ENCODE results near the gene ADA.

Gene ADA

DNA sequence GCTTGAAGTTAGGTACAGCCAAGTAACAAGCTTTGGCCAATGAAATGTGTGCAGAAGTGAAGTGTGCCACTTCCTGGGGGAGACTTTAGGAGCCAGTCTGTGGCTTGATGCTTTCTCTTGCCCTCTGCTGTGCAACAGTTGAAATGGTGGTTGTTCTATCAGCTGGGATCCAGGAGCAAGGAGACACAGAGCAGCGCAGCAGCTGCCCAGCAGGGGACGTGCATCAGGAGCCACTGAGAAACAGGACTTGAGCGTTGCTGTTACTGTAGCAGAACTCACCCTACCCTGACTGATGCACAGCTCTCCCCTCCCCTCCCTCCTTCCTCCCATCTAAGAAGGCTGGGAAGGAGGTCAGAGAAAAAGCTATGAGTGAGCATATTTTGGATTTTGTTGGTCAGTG is 44.8 kb upstream of the ADA start:
- H3K9ac ChIP-seq (ENCODE audit: low read depth, low read length, poor library complexity, severe bottlenecking): no peak overlapping the region
- no peaks in the 10 kb centered on the region for H3K36me3 ChIP-seq (ENCODE audit: insufficient read depth, low read length)
- H3K4me2 ChIP-seq (ENCODE audit: low read depth, low read length, poor library complexity, severe bottlenecking): no peak overlapping the region
- peaks cover 13% of the 10 kb centered on the region for H3K4me1 ChIP-seq (ENCODE audit: insufficient read depth, low read length, poor library complexity, severe bottlenecking)
- no peaks in the 10 kb centered on the region for H3K27me3 ChIP-seq (ENCODE audit: insufficient read depth, low read length, poor library complexity, severe bottlenecking)
- no peak overlapping the region for H3K4me3 ChIP-seq (ENCODE audit: low read length, poor library complexity, severe bottlenecking)
- H4K20me1 ChIP-seq (ENCODE audit: insufficient read depth, low read length, poor library complexity, severe bottlenecking): no peaks in the 10 kb centered on the region
- TF ChIP-seq CTCF (conservative IDR thresholded peaks at IDR 0.05; ENCODE audit: low read length) (peak; percentile 45), EZH2phosphoT487 (IDR thresholded peaks at IDR 0.05; ENCODE audit: borderline replicate concordance) (no peak)
- H2AFZ ChIP-seq (ENCODE audit: low read length): no peak overlapping the region
- H3K79me2 ChIP-seq (ENCODE audit: insufficient read depth, low read length): no peaks in the 10 kb centered on the region
- H3K9me3 ChIP-seq (ENCODE audit: insufficient read depth, low read depth, low read length): no peaks in the 10 kb centered on the region
- no peaks in the 10 kb centered on the region for H3F3A ChIP-seq (ENCODE audit: low read depth)
- no peaks in the 10 kb centered on the region for H3K9me2 ChIP-seq (replicated peaks; ENCODE audit: low read depth, low read length)

DNA sequence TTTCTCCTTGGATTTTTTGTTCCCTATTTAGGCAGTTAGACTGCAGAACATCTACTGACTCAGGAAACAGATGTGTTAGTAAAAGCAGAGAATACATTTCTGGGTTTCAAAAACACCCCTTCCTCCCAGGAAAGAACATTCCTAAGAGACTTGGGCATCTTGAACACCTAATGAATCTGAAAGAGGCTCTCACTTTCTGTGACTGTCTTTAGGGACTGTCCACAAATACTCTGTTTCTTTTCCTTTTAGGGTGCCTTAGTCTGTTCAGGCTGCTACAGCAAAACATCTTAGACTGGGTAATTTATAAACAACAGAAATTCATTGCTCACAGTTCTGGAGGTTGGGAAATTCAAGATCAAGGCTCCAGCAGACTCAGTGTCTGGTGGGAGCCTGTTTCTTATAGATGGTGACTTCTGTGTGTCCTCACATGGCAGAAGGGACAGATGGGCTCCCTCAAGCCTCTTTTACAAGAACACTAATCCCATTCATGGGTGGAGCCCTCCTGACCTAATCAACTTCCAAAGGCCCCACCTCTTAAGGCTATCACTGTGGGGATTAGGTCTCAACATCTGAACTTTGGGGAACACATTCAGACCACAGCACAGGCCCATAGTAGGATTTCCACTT is 44.3 kb upstream of the ADA start:
- no peak overlapping the region for H3K9ac ChIP-seq (ENCODE audit: low read depth, low read length, poor library complexity, severe bottlenecking)
- H3K79me2 ChIP-seq (ENCODE audit: insufficient read depth, low read length): no peaks in the 10 kb centered on the region
- no peaks in the 10 kb centered on the region for H3K36me3 ChIP-seq (ENCODE audit: insufficient read depth, low read length)
- H2AFZ ChIP-seq (ENCODE audit: low read length): no peak overlapping the region
- H3K9me2 ChIP-seq (replicated peaks; ENCODE audit: low read depth, low read length): no peaks in the 10 kb centered on the region
- no peaks in the 10 kb centered on the region for H4K20me1 ChIP-seq (ENCODE audit: insufficient read depth, low read length, poor library complexity, severe bottlenecking)
- no peaks in the 10 kb centered on the region for H3K27me3 ChIP-seq (ENCODE audit: insufficient read depth, low read length, poor library complexity, severe bottlenecking)
- H3F3A ChIP-seq (ENCODE audit: low read depth): no peaks in the 10 kb centered on the region
- no peak overlapping the region for H3K4me3 ChIP-seq (ENCODE audit: low read length, poor library complexity, severe bottlenecking)
- peaks cover 8% of the 10 kb centered on the region for H3K4me1 ChIP-seq (ENCODE audit: insufficient read depth, low read length, poor library complexity, severe bottlenecking)
- no peak overlapping the region for H3K4me2 ChIP-seq (ENCODE audit: low read depth, low read length, poor library complexity, severe bottlenecking)
- TF ChIP-seq EZH2phosphoT487 (IDR thresholded peaks at IDR 0.05; ENCODE audit: borderline replicate concordance): no peak
- no peak for TF ChIP-seq CTCF (conservative IDR thresholded peaks at IDR 0.05; ENCODE audit: low read length)
- H3K9me3 ChIP-seq (ENCODE audit: insufficient read depth, low read depth, low read length): no peaks in the 10 kb centered on the region

- Histone ChIP-seq H3K4me2 (ENCODE audit: low read depth, low read length, poor library complexity, severe bottlenecking) (no peak overlapping the region), H3K4me3 (ENCODE audit: low read length, poor library complexity, severe bottlenecking) (no peak overlapping the region), H2AFZ (ENCODE audit: low read length) (no peak overlapping the region), H3K9me3 (ENCODE audit: insufficient read depth, low read depth, low read length) (no peaks in the 10 kb centered on the region), H3K4me1 (ENCODE audit: insufficient read depth, low read length, poor library complexity, severe bottlenecking) (peaks cover 5% of the 10 kb centered on the region), H3K36me3 (ENCODE audit: insufficient read depth, low read length) (no peaks in the 10 kb centered on the region), H3K27me3 (ENCODE audit: insufficient read depth, low read length, poor library complexity, severe bottlenecking) (no peaks in the 10 kb centered on the region), H3K9ac (ENCODE audit: low read depth, low read length, poor library complexity, severe bottlenecking) (no peak overlapping the region), H4K20me1 (ENCODE audit: insufficient read depth, low read length, poor library complexity, severe bottlenecking) (no peaks in the 10 kb centered on the region), H3F3A (ENCODE audit: low read depth) (no peaks in the 10 kb centered on the region), H3K9me2 (replicated peaks; ENCODE audit: low read depth, low read length) (no peaks in the 10 kb centered on the region), H3K79me2 (ENCODE audit: insufficient read depth, low read length) (no peaks in the 10 kb centered on the region)
- TF ChIP-seq CTCF (conservative IDR thresholded peaks at IDR 0.05; ENCODE audit: low read length): no peak
- TF ChIP-seq EZH2phosphoT487 (IDR thresholded peaks at IDR 0.05; ENCODE audit: borderline replicate concordance): no peak
Measured at GRCh38 chr20:44695295-44695673, 43.8 kb upstream of the ADA start.
